NCI-H2081 (cell line): ENCODE measurements around the gene RRP1B.
"Not testable (repeated sequence)": the region's sequence is repeated elsewhere in the genome, so short reads cannot be mapped to it uniquely, and the experiment has no call there.

Experiments
- DNase-seq, 2 experiments: peaks; one replicate each; lab custom pipeline; 2025; lab: John Stamatoyannopoulos, UW

Gene RRP1B

GRCh38 chr21:43676391-43676790 is 17.0 kb downstream of the RRP1B start:
- DNase-seq: no peak

- no peak for DNase-seq
These were observed 20.6 kb downstream of the RRP1B start for GRCh38 chr21:43679951-43680350.

GRCh38 chr21:43680421-43680820 is 21.1 kb downstream of the RRP1B start:
- not testable (repeated sequence) for DNase-seq

- no peak for DNase-seq
These were observed 22.3 kb downstream of the RRP1B start for GRCh38 chr21:43681650-43682049.

- DNase-seq: no peak
These were observed 25.1 kb downstream of the RRP1B start for GRCh38 chr21:43684424-43684823.

GRCh38 chr21:43686811-43687565 is 27.6 kb downstream of the RRP1B start:
- no peak for DNase-seq

- DNase-seq: no peak
These were observed 28.4 kb downstream of the RRP1B start for GRCh38 chr21:43687566-43688399.

- no peak for DNase-seq
These were observed 29.5 kb downstream of the RRP1B start for GRCh38 chr21:43688906-43689305.

GRCh38 chr21:43689556-43690337 is 30.4 kb downstream of the RRP1B start:
- DNase-seq: no peak

- no peak for DNase-seq
These were observed 31.0 kb downstream of the RRP1B start for GRCh38 chr21:43690346-43690745.

- DNase-seq: no peak
These were observed 31.9 kb downstream of the RRP1B start for GRCh38 chr21:43691086-43691795.

GRCh38 chr21:43691801-43692200 is 32.4 kb downstream of the RRP1B start:
- DNase-seq: no peak

- no peak for DNase-seq
These were observed 33.6 kb downstream of the RRP1B start for GRCh38 chr21:43692949-43693348.

- no peak for DNase-seq
These were observed 34.6 kb downstream of the RRP1B start for GRCh38 chr21:43693981-43694380.

GRCh38 chr21:43694437-43695079 is 35.2 kb downstream of the RRP1B start:
- no peak for DNase-seq

GRCh38 chr21:43696214-43696613 is 36.9 kb downstream of the RRP1B start:
- DNase-seq: no peak

GRCh38 chr21:43697758-43698643 is 38.6 kb downstream of the RRP1B start:
- DNase-seq: no peak

- not testable (repeated sequence) for DNase-seq
These were observed 40.1 kb downstream of the RRP1B start for GRCh38 chr21:43699492-43699777.

- no peak for DNase-seq
These were observed 40.7 kb downstream of the RRP1B start for GRCh38 chr21:43699933-43700599.
